Renal cortex interstitium (tissue), 11 donors: ENCODE measurements around the gene PEX26. TPM values are rescaled to one million over a fixed set of nuclear protein-coding genes. Genes with fewer than 3 reads are reported as not detected.
A peak's percentile ranks its signal among the peaks of the same experiment; 100 is the strongest.
"Not testable (repeated sequence)": the region's sequence is repeated elsewhere in the genome, so short reads cannot be mapped to it uniquely, and the experiment has no call there.

Source experiments
- DNase-seq, 11 donors: peaks; one replicate each; pipeline ENCODE4 v3.0.0-alpha.2; 2013; ENCODE audit warnings: low read depth in 9 of 11, low spot score in 4 of 11; ENCODE audit errors: extremely low read depth in 1 of 11
- polyA plus RNA-seq, 3 donors: library from polyadenylated mRNA; unstranded; fragments of 120-200 nt; gene quantifications; one replicate each; pipeline ENCODE4 v1.2.1, GENCODE V29; 2013; ENCODE audit not compliant: insufficient read length in 3 of 3

The PEX26 gene
- polyA plus RNA-seq, 3 donors, result 30.5 to 35.6 (median 34.0) TPM

DNA sequence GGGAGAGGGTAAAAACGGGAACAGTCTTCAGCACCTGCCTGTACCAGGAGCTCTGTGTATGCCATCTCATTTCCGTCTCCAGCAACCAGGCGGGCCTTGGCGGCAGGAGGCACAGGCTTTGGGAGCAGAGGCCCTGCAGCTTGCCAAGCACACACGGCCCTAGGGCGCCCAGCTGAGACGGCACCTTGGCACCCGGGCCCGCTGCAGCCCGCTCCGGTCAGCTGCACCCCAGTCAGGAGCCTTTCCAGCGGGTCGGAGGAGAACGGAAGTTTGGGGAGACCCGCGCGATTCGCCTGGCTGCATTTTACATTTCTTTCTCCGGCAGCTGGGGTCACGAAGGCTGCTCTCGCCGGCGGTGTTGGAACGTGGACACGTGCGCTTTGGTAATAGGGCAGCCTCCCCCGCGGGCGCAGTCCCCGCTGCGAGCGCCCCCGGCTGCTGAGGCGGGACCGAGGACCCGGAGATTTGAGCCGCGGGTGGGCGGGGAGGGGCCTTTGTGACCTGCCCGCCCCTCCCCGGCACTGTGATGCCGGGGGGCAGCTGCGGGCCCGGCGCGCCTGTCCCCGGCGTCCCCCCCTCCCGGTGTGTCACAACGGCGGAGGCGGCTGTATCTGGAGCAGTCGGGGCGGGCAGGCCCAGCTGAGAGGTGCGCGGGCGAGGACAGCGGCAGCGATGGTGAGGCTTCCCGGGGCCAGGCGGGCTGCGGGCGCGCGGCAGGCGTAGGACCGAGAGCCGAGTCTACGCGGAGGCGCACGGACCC is 32.6 kb downstream of the PEX26 start, which contains the start of gene TUBA8:
TSS of gene TUBA8 (plus strand) at position 616 of the 760 bp plus-strand sequence. CDS start at position 673, 57 bp downstream.
- DNase-seq, result peak in 9 of 11 donors; percentile 29 to 58 (median 34)

DNA sequence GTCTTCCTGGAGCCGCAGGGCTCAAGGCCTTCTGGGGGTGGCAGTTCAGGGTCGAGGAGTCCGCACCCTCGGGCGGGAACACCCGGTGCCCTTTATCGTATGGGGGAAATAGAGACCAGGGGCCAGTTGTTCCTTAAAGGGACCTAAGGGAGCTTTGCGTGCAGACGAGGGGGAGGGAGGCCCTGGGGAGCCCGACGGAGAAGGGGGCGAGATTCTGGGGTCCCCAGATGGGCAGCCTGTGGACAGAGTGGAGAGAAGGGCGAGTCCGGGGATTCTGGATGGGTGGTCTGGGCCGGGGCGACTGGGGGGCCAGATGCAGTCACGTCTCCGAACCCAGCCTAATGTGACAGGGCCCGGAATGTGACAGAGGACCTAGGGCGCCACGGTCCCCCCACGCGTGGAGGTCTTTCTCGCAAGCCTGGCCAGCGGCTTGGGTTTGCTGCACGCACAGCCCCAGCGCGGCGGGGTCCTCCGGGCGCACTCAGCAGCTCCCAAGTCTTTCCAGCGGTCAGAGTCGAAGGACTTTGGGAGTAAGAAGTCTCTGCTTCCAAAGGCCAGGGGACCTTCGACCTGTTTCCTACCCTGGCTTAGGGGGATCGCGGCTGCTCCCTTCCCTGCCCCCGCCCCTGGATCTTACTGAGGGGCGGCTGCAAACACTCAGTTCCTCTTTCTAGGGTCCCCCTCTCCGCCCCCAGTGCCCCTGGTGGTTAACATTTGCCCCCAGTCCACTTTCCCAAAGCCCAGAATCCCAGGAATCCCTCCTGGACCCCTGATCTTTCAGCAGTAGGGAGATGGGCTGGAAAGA is 33.4 kb downstream of the PEX26 start:
- DNase-seq, result no peak

DNA sequence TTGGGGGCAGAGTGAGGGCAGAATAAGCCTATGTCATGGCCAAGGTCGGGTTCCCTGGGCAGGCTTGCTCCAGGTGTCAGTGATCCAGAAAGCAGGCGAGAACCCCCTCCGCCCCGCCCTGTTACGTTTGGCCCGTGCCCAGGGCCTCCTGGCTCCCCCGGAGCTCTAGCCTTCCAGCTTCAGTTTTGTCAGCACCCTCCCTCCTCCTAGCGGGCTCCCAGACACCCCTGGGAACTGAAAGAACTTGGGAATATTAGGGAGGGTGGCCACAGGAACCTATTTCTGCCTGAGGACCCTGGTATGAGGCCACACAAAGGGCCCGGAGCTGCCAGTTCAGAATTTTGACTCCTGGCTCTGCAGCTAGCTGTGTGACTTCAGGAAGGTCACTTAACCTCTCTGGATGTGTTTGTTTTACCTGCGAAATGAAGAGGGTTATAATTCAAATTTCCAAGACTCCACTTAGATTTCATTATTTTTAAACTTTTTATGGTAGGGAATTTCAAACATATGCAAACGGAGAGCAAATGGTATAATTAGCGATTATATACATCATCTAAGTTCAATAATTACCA is 34.1 kb downstream of the PEX26 start:
- DNase-seq, result no peak

DNA sequence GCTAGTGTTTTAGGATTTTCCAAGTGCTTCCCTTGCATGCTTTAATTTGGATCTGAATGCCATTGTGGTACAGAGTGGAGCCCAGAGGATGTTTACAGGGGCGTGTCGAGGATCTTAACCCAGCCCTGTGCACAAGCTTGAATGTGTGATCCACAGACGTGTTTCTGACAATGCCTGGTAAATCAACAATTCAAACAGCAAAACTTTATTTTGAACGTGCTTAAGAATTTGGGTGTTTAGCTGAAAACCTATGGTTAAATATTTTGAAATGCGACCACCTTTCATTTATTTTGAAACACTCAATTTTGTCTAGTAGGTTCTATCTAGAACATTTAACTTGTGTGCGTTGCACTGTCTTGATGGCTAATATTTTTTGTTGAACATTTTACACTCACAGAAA is 34.6 kb downstream of the PEX26 start:
- no peak for DNase-seq

DNA sequence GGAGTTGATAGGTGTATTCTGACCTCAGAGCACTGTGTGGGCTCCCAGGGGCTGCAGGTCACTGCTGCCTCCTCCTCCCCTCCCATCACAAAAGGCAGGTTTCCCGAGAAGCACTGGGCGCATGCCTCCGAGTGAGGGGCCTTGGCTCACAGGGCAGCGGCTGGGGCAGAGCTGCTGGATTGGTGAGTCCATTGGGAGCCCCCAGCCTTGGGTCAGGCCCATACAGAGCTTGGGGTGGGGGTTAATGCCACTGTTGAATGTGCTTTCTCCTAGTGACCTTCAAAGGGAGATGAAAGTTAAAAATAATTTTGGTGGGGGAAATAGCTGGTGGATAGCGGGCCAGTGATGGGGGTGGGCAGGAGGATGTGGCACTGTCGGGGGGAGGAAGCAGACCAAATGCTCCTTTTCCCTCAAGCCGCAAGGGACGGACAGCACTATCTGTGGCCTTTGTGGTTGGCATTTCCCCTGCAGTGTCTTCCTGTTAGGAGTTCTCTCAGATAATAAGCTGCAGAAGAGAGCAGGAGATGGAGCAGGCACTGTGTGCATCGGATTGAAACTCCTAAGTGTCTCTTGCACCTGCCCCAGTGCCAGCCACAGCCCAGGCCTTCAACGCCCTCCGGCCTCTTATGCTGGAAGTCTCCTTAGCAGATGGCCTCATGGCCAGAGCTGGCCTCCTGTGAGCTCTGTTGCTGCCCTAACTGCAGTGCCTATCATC is 36.0 kb downstream of the PEX26 start:
- no peak for DNase-seq

DNA sequence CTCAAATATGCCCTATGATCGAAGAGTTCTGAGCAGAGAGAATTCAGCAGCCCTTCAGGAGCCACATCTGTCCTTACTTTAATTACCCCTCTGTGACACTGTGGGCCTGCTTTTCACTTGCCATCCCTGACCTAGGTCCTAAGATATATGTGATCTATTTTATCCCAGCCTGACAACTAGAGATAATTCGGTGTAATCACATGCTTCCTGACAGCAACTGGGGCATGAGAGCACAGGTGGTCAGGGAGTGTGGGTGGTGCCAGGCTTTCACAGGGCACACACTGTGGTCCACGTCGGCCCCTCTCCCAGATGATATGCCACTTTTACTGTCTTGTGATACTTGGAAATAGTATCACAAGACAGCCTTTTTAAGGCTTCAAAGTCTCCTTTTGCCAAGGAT is 36.7 kb downstream of the PEX26 start:
- DNase-seq, result no peak

DNA sequence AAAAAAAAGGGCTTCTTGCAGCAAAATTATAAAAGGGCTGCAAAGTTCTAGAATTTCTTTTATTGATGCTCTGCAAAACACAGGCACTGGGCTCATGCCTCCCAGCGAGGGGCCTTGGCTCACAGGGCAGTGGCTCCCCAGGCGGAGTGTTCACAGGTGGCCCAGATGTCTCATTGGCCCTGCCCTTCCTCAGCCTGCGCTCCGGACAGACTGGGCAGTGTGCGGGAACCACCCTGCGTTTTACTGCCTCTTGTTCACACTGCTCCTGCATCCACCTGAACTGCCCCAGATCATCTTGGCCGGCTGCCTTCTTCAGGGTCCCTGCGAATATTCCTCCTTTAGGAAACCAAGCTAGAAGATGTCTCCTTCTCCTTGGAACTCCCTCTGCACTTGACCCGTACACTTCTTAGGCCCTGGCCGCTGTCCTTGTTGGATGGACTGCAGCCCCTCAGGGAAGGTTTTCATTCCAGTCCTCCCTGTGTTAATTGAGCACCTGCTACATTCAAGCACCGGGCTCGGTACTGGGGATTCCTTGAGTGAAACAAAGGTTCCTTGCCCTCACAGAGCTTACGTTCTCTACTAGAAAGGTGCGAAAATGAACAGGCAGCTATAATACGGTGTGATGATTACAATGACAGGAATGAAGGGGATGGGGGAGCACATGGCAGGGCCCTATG is 37.3 kb downstream of the PEX26 start:
- no peak for DNase-seq

DNA sequence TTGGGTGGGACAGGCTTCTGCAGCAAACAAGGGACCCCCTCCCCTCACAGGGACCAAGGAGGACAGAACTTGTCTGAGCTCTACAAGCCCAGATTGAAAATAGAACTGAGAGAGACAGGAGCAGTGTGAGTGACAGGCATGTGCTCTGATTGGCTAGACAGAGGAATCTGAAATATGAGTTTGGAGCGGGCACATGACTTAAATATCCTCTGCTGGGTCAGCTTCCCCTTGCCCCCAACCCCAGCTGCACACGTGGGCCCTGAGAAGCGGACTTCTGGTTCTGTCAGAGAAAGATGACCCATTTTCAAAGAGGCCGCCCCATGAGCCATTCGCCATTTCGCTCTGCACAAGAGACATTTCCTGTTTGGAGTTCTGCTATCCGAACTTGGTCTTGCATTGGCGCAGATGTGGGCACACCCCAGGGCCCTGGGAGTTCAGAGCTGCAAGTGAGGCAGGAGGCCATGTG is 38.1 kb downstream of the PEX26 start:
- no peak for DNase-seq

DNA sequence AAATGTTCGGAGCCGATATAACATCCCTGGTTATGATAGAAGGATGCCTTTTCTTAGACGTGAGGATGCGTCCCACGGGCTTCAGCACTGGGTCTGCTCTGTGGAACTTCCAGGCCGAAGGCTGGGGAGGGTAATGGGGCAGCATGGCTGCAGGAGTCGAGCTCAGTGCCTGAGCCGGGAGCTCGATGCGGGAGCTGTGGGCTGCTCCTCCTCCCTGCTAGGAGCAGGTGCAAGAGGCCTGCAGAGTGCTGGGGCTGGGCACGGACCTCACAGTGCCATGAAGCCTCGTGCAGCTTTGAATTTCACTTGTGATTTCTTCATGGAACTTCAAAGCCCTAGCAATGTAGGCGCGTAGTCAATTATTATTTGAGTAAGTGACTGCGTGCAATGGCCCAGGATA is 38.8 kb downstream of the PEX26 start:
- no peak for DNase-seq

DNA sequence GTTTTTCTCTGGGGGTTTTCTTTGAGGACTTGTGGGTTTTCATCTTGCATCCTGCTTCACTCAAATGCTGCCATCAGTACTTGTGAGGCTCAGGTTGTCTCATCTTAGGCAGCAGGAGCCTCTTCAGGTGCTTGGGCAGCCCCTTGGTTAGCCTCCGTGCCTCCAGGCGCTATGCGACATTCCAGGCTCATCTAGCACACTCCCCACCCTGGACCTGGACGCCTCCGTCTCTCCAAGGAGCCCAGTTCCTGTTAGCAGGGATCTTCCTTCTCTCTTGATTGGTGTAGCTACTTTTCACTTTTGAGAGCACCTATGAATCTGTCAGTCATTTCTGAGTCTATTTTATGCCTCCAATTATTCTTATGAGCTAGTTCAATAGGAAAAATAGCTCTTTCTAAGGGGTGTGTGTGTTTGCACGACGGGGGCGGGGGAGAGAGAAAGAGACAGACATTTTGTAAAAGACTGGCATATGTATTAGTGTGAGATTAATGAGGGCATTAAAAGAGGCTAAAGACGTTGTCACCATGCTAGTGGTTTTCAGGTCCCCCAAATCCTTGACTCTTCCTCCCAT is 40.6 kb downstream of the PEX26 start:
- no peak for DNase-seq

DNA sequence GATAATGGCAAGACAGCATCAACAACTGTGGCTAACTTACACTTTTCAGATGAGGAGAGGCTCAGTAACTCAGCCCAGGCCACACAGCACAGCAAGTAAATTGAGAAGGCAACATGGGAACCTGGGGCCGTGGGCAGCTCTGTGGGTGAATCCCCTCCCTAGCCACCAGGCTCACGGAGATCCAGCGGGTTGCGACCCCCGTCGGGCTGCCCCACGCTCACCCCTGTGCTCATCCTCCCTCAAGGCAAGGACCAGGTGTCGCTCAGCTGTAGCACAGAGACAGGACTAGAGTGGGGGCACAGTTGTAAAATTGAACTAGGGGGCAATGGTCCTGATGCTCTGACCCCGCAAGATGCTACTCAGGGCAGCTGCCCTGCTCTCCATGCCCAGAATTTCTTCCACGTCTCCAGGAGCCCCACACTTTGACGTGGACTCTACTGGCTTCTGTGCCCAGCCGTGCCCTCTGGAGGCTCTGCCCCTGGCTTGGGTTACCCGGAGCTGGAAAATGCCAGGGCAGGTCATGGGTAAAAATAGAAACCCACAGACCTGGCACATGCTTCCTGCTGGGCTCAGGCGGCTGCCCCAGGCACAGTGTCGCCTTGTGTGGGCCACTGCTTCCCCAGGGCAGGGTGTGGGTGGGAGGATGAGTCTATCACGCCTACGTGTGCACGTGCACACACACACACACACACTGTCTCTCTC is 41.8 kb downstream of the PEX26 start:
- DNase-seq, result no peak

DNA sequence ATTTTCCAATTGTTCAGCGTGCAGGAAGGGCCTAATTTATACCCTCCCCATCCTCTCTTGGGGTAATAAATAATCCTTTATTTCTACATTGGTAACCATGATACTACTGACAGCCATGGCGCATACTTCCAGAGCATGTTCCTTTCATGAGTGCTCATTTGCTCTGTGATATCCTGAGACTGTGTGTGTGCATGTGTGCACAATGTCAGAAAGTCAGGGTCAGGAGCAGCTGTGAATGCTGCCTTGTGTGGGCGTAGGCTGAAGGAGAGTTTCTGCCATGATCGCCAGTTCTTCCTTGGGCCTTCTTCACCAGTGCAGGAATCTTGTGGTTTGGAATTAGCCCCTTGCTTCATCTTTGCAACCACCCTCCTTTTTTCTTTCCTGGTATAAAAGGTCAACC is 43.1 kb downstream of the PEX26 start:
- no peak for DNase-seq

DNA sequence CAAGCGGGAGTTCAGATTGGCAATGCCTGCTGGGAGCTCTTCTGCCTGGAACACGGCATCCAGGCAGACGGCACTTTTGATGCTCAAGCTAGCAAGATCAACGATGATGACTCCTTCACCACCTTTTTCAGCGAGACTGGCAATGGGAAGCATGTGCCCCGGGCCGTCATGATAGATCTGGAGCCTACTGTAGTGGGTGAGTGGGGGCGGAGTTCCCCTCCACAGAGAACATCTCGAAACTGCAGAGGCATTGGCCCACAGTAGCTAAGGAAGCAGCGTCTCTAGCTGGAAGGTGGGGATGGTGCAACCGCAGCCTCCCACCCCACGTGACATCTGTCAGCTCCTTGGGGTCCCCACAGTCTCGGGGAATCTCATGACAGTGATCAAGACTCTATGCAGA is 43.7 kb downstream of the PEX26 start:
- no peak for DNase-seq

DNA sequence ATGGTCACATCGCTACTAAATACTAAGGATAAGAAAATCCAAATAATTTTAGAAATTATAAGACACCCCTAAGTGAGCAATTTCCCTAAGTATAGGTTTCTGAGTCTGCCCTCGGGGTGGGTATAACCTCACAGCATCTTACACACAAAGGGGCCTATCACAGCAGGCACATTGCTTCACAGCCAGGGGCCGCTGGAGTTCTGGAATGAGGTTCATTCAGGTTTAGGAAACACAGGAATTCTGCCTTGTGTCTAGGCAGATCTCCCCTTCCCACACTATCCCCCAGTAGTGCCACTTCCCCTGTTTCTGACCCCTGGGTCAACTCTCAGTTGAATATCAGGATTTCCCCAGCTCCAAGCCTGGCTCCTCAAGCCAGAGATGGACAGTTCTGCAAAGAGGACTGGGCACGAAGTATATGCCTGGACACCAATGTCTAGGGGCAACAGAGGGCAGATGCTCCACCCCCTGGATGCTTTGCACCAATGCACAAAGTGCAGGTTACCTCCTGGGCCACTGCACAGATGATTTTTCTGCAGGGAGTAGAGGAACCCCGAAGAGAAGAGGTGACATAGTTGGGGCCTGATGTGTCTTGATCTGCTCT is 44.3 kb downstream of the PEX26 start:
- DNase-seq, result no peak

DNA sequence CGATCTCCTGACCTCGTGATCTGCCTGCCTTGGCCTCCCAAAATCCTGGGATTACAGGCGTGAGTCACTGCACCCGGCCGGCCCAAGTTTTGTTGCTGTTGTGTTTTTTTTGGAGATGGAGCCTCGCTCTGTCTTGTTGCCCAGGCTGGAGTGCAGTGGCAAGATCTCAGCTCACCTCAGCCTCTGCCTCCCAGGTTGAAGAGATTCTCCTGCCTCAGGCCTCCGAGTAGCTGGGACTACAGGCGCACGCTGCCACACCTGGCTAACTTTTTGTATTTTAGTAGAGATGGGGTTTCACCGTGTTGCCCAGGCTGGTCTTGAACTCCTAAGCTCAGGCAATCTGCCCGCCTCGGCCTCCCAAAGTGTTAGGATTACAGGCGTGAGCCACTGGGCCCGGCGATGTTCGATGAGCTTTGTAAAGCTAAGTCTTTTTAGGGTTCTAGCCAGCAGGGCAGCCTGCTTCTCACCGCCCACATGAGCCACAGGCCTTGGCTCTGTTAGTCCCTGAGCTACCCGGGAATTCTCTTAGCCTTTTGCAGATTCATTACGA is 45.8 kb downstream of the PEX26 start:
- not testable (repeated sequence) for DNase-seq

DNA sequence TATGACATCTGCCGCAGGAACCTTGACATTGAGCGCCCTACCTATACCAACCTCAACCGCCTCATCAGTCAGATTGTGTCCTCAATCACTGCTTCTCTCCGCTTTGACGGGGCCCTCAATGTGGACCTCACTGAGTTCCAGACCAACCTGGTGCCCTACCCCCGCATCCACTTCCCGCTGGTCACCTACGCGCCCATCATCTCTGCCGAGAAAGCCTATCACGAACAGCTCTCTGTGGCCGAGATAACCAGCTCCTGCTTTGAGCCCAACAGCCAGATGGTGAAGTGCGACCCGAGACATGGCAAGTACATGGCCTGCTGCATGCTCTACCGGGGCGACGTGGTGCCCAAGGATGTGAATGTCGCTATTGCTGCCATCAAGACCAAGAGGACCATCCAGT is 48.8 kb downstream of the PEX26 start:
- no peak for DNase-seq

DNA sequence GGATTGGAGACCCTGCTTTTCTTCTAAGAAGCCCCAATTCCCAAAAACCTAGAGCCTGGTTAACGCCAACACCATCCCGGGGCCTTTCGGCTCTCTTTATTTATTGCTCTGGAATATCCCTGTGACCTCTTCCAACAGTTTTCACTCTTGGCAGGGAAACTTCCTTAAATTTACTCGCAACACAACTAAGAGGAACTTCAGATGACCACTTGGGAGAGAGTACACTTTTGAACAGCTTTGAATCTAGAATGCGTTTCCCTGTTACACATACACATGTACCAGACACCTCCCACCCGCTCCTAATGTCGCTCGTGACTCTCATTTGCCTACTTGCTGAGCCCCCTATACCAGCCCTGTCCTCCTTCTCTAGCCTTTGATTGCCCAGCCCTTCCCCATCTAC is 52.2 kb downstream of the PEX26 start:
- DNase-seq, result no peak
